ENCODE data around the gene TIMM10.

DNA sequence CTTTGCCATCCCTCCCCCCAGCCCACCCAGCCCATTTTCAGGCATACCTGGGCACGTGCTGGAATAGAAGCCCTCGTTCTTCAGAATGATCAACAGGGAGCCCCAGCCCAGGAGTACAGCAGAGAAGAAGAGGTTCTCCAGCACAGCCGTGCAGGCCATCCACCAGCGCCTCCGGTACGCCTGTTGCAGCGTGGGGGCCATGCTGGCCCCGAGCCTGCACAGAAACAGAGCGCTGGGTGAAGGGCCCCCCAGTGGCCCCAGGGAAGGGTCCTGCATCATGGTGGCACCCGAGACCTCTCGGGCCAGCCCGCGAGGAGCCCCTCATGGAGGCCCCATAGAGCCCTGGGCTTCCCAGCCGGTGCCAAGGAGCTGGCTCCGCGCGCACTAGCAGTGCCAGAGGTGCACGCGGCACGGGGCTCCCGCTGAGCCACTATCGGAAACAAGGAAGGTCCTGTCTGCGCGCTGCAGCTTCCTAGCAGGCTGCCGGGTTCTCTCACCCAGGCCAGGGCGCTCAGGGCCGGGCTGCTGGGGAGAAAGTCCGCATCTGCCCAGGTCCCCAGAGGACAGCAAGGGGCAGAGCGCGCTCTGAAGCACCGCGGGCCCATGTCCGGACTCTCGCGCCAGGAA lies 16.5 kb downstream of the TIMM10 start:
- TF ChIP-seq, protein P1, sequence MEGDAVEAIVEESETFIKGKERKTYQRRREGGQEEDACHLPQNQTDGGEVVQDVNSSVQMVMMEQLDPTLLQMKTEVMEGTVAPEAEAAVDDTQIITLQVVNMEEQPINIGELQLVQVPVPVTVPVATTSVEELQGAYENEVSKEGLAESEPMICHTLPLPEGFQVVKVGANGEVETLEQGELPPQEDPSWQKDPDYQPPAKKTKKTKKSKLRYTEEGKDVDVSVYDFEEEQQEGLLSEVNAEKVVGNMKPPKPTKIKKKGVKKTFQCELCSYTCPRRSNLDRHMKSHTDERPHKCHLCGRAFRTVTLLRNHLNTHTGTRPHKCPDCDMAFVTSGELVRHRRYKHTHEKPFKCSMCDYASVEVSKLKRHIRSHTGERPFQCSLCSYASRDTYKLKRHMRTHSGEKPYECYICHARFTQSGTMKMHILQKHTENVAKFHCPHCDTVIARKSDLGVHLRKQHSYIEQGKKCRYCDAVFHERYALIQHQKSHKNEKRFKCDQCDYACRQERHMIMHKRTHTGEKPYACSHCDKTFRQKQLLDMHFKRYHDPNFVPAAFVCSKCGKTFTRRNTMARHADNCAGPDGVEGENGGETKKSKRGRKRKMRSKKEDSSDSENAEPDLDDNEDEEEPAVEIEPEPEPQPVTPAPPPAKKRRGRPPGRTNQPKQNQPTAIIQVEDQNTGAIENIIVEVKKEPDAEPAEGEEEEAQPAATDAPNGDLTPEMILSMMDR (IDR thresholded peaks at IDR 0.05): no peak
- TF ChIP-seq ZFX (IDR thresholded peaks at IDR 0.05; ENCODE audit: borderline replicate concordance): no peak

Measured in 22Rv1 (cell line).